ENCODE data around the gene STARD5.

STARD5 gene

GRCh38 chr15:81309647-81310450 lies 14.1 kb downstream of the STARD5 start:
- DNase-seq = no peak

GRCh38 chr15:81308260-81308659 lies 15.7 kb downstream of the STARD5 start:
- no peak for DNase-seq

- no peak for DNase-seq
Observed at GRCh38 chr15:81304226-81304625, 19.7 kb downstream of the STARD5 start.

GRCh38 chr15:81303244-81304225 lies 20.4 kb downstream of the STARD5 start:
- DNase-seq = peak; percentile 5

- no peak for DNase-seq
Observed at GRCh38 chr15:81302701-81303109, 21.2 kb downstream of the STARD5 start.

GRCh38 chr15:81301815-81302399 lies 22.0 kb downstream of the STARD5 start:
- no peak for DNase-seq

GRCh38 chr15:81301385-81301784 lies 22.6 kb downstream of the STARD5 start:
- no peak for DNase-seq

- no peak for DNase-seq
Observed at GRCh38 chr15:81299630-81300273, 24.2 kb downstream of the STARD5 start.

GRCh38 chr15:81299156-81299555 lies 24.8 kb downstream of the STARD5 start:
- no peak for DNase-seq

GRCh38 chr15:81298611-81299010 lies 25.3 kb downstream of the STARD5 start:
- no peak for DNase-seq

GRCh38 chr15:81297603-81298575 lies 26.1 kb downstream of the STARD5 start:
- DNase-seq = no peak

GRCh38 chr15:81297147-81297572 lies 26.8 kb downstream of the STARD5 start:
- DNase-seq = no peak

- DNase-seq = no peak
Observed at GRCh38 chr15:81296673-81297072, 27.3 kb downstream of the STARD5 start.

- DNase-seq = no peak
Observed at GRCh38 chr15:81296186-81296585, 27.8 kb downstream of the STARD5 start.

- DNase-seq = no peak
Observed at GRCh38 chr15:81295486-81296121, 28.3 kb downstream of the STARD5 start.

GRCh38 chr15:81294516-81294880 lies 29.4 kb downstream of the STARD5 start:
- DNase-seq = peak; percentile 51

- DNase-seq = no peak
Observed at GRCh38 chr15:81293728-81294515, 30.0 kb downstream of the STARD5 start.

GRCh38 chr15:81292523-81293001 lies 31.4 kb downstream of the STARD5 start:
- DNase-seq = no peak

GRCh38 chr15:81291916-81292522 lies 31.9 kb downstream of the STARD5 start:
- no peak for DNase-seq

GRCh38 chr15:81289910-81290309 lies 34.0 kb downstream of the STARD5 start:
- DNase-seq = no peak
